Panc1 (cell line): ENCODE measurements around the gene FSTL4. TPM values are rescaled to one million over a fixed set of nuclear protein-coding genes. Genes with fewer than 3 reads are reported as not detected.
"Not testable (repeated sequence)": the region's sequence is repeated elsewhere in the genome, so short reads cannot be mapped to it uniquely, and the experiment has no call there.

Source experiments
- ATAC-seq: fragments of 200-7000 bp; cut with Tn5 transposase; 2 replicates; pipeline ENCODE4 v1.9.1; 2020; ENCODE audit warnings: mild to moderate bottlenecking, moderate library complexity
- BruUV-seq: library from RNA; stranded (reverse); fragments of 400-500 nt; replicated peaks from 2 replicates; lab custom pipeline; 2021; lab: Mats Ljungman, UMichigan
- CTCF ChIA-PET: fragments of 300-600 bp; sonication (Branson Sonifier 250); formaldehyde crosslinking; loops from one replicate; lab custom pipeline; 2022; ENCODE audit warnings: antibody characterized with exemption; lab: Charles Lee
- POLR2A ChIA-PET: fragments of 300-600 bp; sonication (Branson Sonifier 250); formaldehyde crosslinking; loops from one replicate; lab custom pipeline; 2022; ENCODE audit warnings: antibody characterized with exemption; lab: Charles Lee
- DNase-seq: peaks from one replicate; pipeline ENCODE4 v3.0.0-alpha.2; 2010; ENCODE audit warnings: low read depth, low spot score
- H3K27ac ChIP-seq: 2 replicates; pipeline ENCODE4 v1.5.1; 2011; ENCODE audit warnings: mild to moderate bottlenecking, low read length, inconsistent platforms
- H3K27me3 ChIP-seq: fragments of 200-500 bp; sonication (Bioruptor generic); 2 replicates; pipeline ENCODE4 v1.6.0; 2014; ENCODE audit warnings: low read length, inconsistent platforms; ENCODE audit not compliant: control insufficient read depth, insufficient read depth
- H3K36me3 ChIP-seq: fragments of 200-500 bp; sonication (Bioruptor generic); 2 replicates; pipeline ENCODE4 v1.5.1; 2014; ENCODE audit warnings: inconsistent platforms, mild to moderate bottlenecking, low read length, moderate library complexity; ENCODE audit not compliant: control insufficient read depth, insufficient read depth
- H3K4me1 ChIP-seq: 2 replicates; pipeline ENCODE4 v1.5.1; 2011; ENCODE audit warnings: inconsistent platforms, mild to moderate bottlenecking, low read length, moderate library complexity; ENCODE audit not compliant: control insufficient read depth, insufficient read depth
- H3K4me3 ChIP-seq, 2 experiments: 2 replicates each; pipeline ENCODE4 v1.5.1; 2011 to 2012; ENCODE audit warnings: low read depth in 2 of 2, low read length in 2 of 2, mild to moderate bottlenecking in 2 of 2, inconsistent platforms in 1 of 2, moderate library complexity in 1 of 2
- H3K9me3 ChIP-seq: fragments of 200-500 bp; sonication (Bioruptor generic); 2 replicates; pipeline ENCODE4 v1.5.1; 2014; ENCODE audit warnings: low read depth, mild to moderate bottlenecking, inconsistent platforms, low read length, moderate library complexity; ENCODE audit not compliant: control insufficient read depth, insufficient read depth
- CTCF ChIP-seq: fragments of 450-650 bp; IDR thresholded peaks from 2 replicates; pipeline ENCODE4 v1.5.1; 2017; ENCODE audit warnings: mild to moderate bottlenecking
- POLR2AphosphoS5 ChIP-seq: IDR thresholded peaks from 2 replicates; pipeline ENCODE4 v1.6.1; 2012; ENCODE audit warnings: mild to moderate bottlenecking, low read depth, low read length, moderate library complexity
- REST ChIP-seq, 2 experiments: IDR thresholded peaks; 2 replicates each; pipeline ENCODE4 v1.6.1; 2011 to 2012; ENCODE audit warnings: low read depth in 2 of 2, control low read depth in 1 of 2, low read length in 1 of 2, mild to moderate bottlenecking in 1 of 2, moderate library complexity in 1 of 2; ENCODE audit not compliant: insufficient read depth in 1 of 2
- SIN3A ChIP-seq: IDR thresholded peaks from 2 replicates; pipeline ENCODE4 v1.6.1; 2012; ENCODE audit warnings: low read depth, mild to moderate bottlenecking, low read length, moderate library complexity, borderline replicate concordance; ENCODE audit not compliant: insufficient read depth
- TCF7L2 ChIP-seq: IDR thresholded peaks from 2 replicates; pipeline ENCODE4 v1.6.1; 2011; ENCODE audit warnings: mild to moderate bottlenecking, low read depth, low read length, inconsistent platforms
- in situ Hi-C: cut with HindIII; loops from 2 replicates; pipeline ENCODE4 v1.10.0; 2016; ENCODE audit warnings: low sequenced_read_pairs, low pct_unique_long_range_greater_than_20kb
- intact Hi-C: fragments of 100-400 bp; cut with micrococcal nuclease; formaldehyde crosslinking; loops from one replicate; pipeline ENCODE4 v1.10.0; 2022; ENCODE audit not compliant: unreplicated experiment
- total RNA-seq: library from RNA; stranded (reverse); gene quantifications from one replicate; pipeline ENCODE4 v1.2.1, GENCODE V29; 2021; ENCODE audit not compliant: unreplicated experiment

The FSTL4 gene
- total RNA-seq, 1 experiment from 2014 or later, result 0.18 TPM

GRCh38 chr5:133539818-133540217 is 72.5 kb downstream of the FSTL4 start:
- ATAC-seq (no peak), DNase-seq (no peak)
- Histone ChIP-seq H3K27me3 (peaks cover 9% of the 10 kb centered on the region; the same call in 1 of the 2 replicates), H3K4me1 (no peaks in the 10 kb centered on the region), H3K27ac (no peak overlapping the region), H3K9me3 (no peaks in the 10 kb centered on the region), H3K4me3 (no peak overlapping the region), H3K36me3 (no peaks in the 10 kb centered on the region)
- CTCF ChIA-PET, result interaction anchor here (0.6 to 0.7 kb wide), 2 partner anchors 10 to 141 kb away, joined by 3 to 6 read pairs; no protein-coding TSS in a partner anchor
- BruUV-seq, result no TSS peak
- TF ChIP-seq CTCF (no peak), REST (IDR thresholded peaks at IDR 0.05; ENCODE audit: insufficient read depth in 1 of 2, low read depth in 2 of 2, low read length in 1 of 2) (no peak), TCF7L2 (no peak), POLR2AphosphoS5 (no peak), SIN3A (no peak)
- in situ Hi-C loops (no loop called here), intact Hi-C loops (no loop called here)
- POLR2A ChIA-PET, result interaction anchor here (0.5 to 0.7 kb wide), 6 partner anchors 9 to 451 kb away, joined by 3 to 12 read pairs (median 4); no protein-coding TSS in a partner anchor

- Histone ChIP-seq H3K27me3 (peaks cover 9% of the 10 kb centered on the region; the same call in 1 of the 2 replicates), H3K27ac (no peak overlapping the region), H3K9me3 (no peaks in the 10 kb centered on the region), H3K4me1 (no peaks in the 10 kb centered on the region), H3K36me3 (no peaks in the 10 kb centered on the region), H3K4me3 (no peak overlapping the region)
- BruUV-seq, result no TSS peak
- CTCF ChIA-PET, result no interaction called here
- ATAC-seq (no peak), DNase-seq (no peak)
- intact Hi-C loops, result no loop called here
- no peak for TF ChIP-seq REST (IDR thresholded peaks at IDR 0.05; ENCODE audit: insufficient read depth in 1 of 2, low read depth in 2 of 2, low read length in 1 of 2)
- TF ChIP-seq POLR2AphosphoS5, result no peak
- TF ChIP-seq SIN3A, result no peak
- no peak for TF ChIP-seq CTCF
- TF ChIP-seq TCF7L2, result no peak
- POLR2A ChIA-PET, result no interaction called here
- in situ Hi-C loops, result no loop called here
Measured at GRCh38 chr5:133538718-133539117, 73.6 kb downstream of the FSTL4 start.

- H3K4me3 ChIP-seq, in situ Hi-C loops, POLR2A ChIA-PET, ATAC-seq, H3K9me3 ChIP-seq, intact Hi-C loops, H3K36me3 ChIP-seq, BruUV-seq, H3K27me3 ChIP-seq, H3K27ac ChIP-seq, H3K4me1 ChIP-seq, CTCF ChIA-PET, DNase-seq: not testable (repeated sequence)
Measured at GRCh38 chr5:133535241-133535929, 77.0 kb downstream of the FSTL4 start.
